ENCODE data around the gene HEY2.

The HEY2 gene

GRCh38 chr6:125745281-125746018, 4.0 kb upstream of the HEY2 start:
- H3K36me3 ChIP-seq (ENCODE audit: control insufficient read depth in 1 of 2, insufficient read depth in 2 of 2, low read length in 2 of 2) = no peaks in the 10 kb centered on the region
- H3K4me3 ChIP-seq (ENCODE audit: low read depth in 1 of 2, low read length in 2 of 2) = no peak overlapping the region
- no peaks in the 10 kb centered on the region for H3K9me3 ChIP-seq (ENCODE audit: control insufficient read depth in 1 of 2, low read length in 2 of 2)
- H3K27ac ChIP-seq (ENCODE audit: low read length) = no peak overlapping the region
- H3K4me1 ChIP-seq (ENCODE audit: control insufficient read depth in 1 of 2, insufficient read depth in 2 of 2, low read length in 2 of 2) = peaks cover 8 to 31% of the 10 kb centered on the region in 2 donors
- peaks cover 37% of the 10 kb centered on the region for H3K27me3 ChIP-seq (ENCODE audit: low read depth, low read length)

- H3K36me3 ChIP-seq (ENCODE audit: control insufficient read depth in 1 of 2, insufficient read depth in 2 of 2, low read length in 2 of 2) = no peaks in the 10 kb centered on the region
- H3K27me3 ChIP-seq (ENCODE audit: low read depth, low read length) = peaks cover 41% of the 10 kb centered on the region
- H3K4me1 ChIP-seq (ENCODE audit: control insufficient read depth in 1 of 2, insufficient read depth in 2 of 2, low read length in 2 of 2) = peaks cover 8 to 36% of the 10 kb centered on the region in 2 donors
- H3K4me3 ChIP-seq (ENCODE audit: low read depth in 1 of 2, low read length in 2 of 2) = peak overlapping the region; percentile 82 to 89
- H3K27ac ChIP-seq (ENCODE audit: low read length) = peak overlapping the region; percentile 19
- H3K9me3 ChIP-seq (ENCODE audit: control insufficient read depth in 1 of 2, low read length in 2 of 2) = no peaks in the 10 kb centered on the region
These were observed 3.4 kb upstream of the HEY2 start for GRCh38 chr6:125746019-125746414.

GRCh38 chr6:125746731-125747588, 2.5 kb upstream of the HEY2 start:
- Histone ChIP-seq H3K27ac (ENCODE audit: low read length) (peak overlapping the region; percentile 19), H3K4me1 (ENCODE audit: control insufficient read depth in 1 of 2, insufficient read depth in 2 of 2, low read length in 2 of 2) (peaks cover 8 to 40% of the 10 kb centered on the region in 2 donors), H3K27me3 (ENCODE audit: low read depth, low read length) (peaks cover 41% of the 10 kb centered on the region), H3K36me3 (ENCODE audit: control insufficient read depth in 1 of 2, insufficient read depth in 2 of 2, low read length in 2 of 2) (no peaks in the 10 kb centered on the region), H3K9me3 (ENCODE audit: control insufficient read depth in 1 of 2, low read length in 2 of 2) (no peaks in the 10 kb centered on the region), H3K4me3 (ENCODE audit: low read depth in 1 of 2, low read length in 2 of 2) (peak overlapping the region; percentile 82 to 89)

GRCh38 chr6:125747589-125748405, 1.6 kb upstream of the HEY2 start:
- no peaks in the 10 kb centered on the region for H3K36me3 ChIP-seq (ENCODE audit: control insufficient read depth in 1 of 2, insufficient read depth in 2 of 2, low read length in 2 of 2)
- H3K4me3 ChIP-seq (ENCODE audit: low read depth in 1 of 2, low read length in 2 of 2) = peak overlapping the region; percentile 82 to 89
- peaks cover 8 to 40% of the 10 kb centered on the region in 2 donors for H3K4me1 ChIP-seq (ENCODE audit: control insufficient read depth in 1 of 2, insufficient read depth in 2 of 2, low read length in 2 of 2)
- H3K27me3 ChIP-seq (ENCODE audit: low read depth, low read length) = peaks cover 41% of the 10 kb centered on the region
- no peaks in the 10 kb centered on the region for H3K9me3 ChIP-seq (ENCODE audit: control insufficient read depth in 1 of 2, low read length in 2 of 2)
- H3K27ac ChIP-seq (ENCODE audit: low read length) = peak overlapping the region; percentile 66

GRCh38 chr6:125748406-125749172, 843 bp upstream of the HEY2 start:
- H3K27me3 ChIP-seq (ENCODE audit: low read depth, low read length) = peaks cover 41% of the 10 kb centered on the region
- H3K27ac ChIP-seq (ENCODE audit: low read length) = peak overlapping the region; percentile 66
- no peaks in the 10 kb centered on the region for H3K36me3 ChIP-seq (ENCODE audit: control insufficient read depth in 1 of 2, insufficient read depth in 2 of 2, low read length in 2 of 2)

GRCh38 chr6:125749865-125750691, 646 bp downstream of the HEY2 start:
- H3K4me1 ChIP-seq (ENCODE audit: control insufficient read depth in 1 of 2, insufficient read depth in 2 of 2, low read length in 2 of 2) = peaks cover 8 to 40% of the 10 kb centered on the region in 2 donors
- no peaks in the 10 kb centered on the region for H3K36me3 ChIP-seq (ENCODE audit: control insufficient read depth in 1 of 2, insufficient read depth in 2 of 2, low read length in 2 of 2)
- no peaks in the 10 kb centered on the region for H3K9me3 ChIP-seq (ENCODE audit: control insufficient read depth in 1 of 2, low read length in 2 of 2)
- peaks cover 41% of the 10 kb centered on the region for H3K27me3 ChIP-seq (ENCODE audit: low read depth, low read length)
- peak overlapping the region; percentile 61 for H3K27ac ChIP-seq (ENCODE audit: low read length)
- peak overlapping the region; percentile 78 to 89 for H3K4me3 ChIP-seq (ENCODE audit: low read depth in 1 of 2, low read length in 2 of 2)

More at GRCh38 chr6:125748406-125749172, 843 bp upstream of the HEY2 start:
- Histone ChIP-seq H3K9me3 (ENCODE audit: control insufficient read depth in 1 of 2, low read length in 2 of 2) (no peaks in the 10 kb centered on the region), H3K4me1 (ENCODE audit: control insufficient read depth in 1 of 2, insufficient read depth in 2 of 2, low read length in 2 of 2) (peaks cover 8 to 40% of the 10 kb centered on the region in 2 donors), H3K4me3 (ENCODE audit: low read depth in 1 of 2, low read length in 2 of 2) (peak overlapping the region; percentile 75 to 89)

GRCh38 chr6:125750692-125751333, 1.4 kb downstream of the HEY2 start:
- H3K4me3 ChIP-seq (ENCODE audit: low read depth in 1 of 2, low read length in 2 of 2) = peak overlapping the region; percentile 78 to 89
- peaks cover 35% of the 10 kb centered on the region for H3K27me3 ChIP-seq (ENCODE audit: low read depth, low read length)
- H3K27ac ChIP-seq (ENCODE audit: low read length) = no peak overlapping the region

GRCh38 chr6:125751334-125751916, 2.0 kb downstream of the HEY2 start:
- no peak overlapping the region for H3K27ac ChIP-seq (ENCODE audit: low read length)

More at GRCh38 chr6:125750692-125751333, 1.4 kb downstream of the HEY2 start:
- Histone ChIP-seq H3K9me3 (ENCODE audit: control insufficient read depth in 1 of 2, low read length in 2 of 2) (no peaks in the 10 kb centered on the region), H3K4me1 (ENCODE audit: control insufficient read depth in 1 of 2, insufficient read depth in 2 of 2, low read length in 2 of 2) (peaks cover 8 to 40% of the 10 kb centered on the region in 2 donors), H3K36me3 (ENCODE audit: control insufficient read depth in 1 of 2, insufficient read depth in 2 of 2, low read length in 2 of 2) (no peaks in the 10 kb centered on the region)

GRCh38 chr6:125752773-125753172, 3.3 kb downstream of the HEY2 start:
- Histone ChIP-seq H3K4me3 (ENCODE audit: low read depth in 1 of 2, low read length in 2 of 2) (no peak overlapping the region), H3K27ac (ENCODE audit: low read length) (no peak overlapping the region), H3K27me3 (ENCODE audit: low read depth, low read length) (peaks cover 22% of the 10 kb centered on the region)

More at GRCh38 chr6:125751334-125751916, 2.0 kb downstream of the HEY2 start:
- Histone ChIP-seq H3K36me3 (ENCODE audit: control insufficient read depth in 1 of 2, insufficient read depth in 2 of 2, low read length in 2 of 2) (no peaks in the 10 kb centered on the region), H3K4me1 (ENCODE audit: control insufficient read depth in 1 of 2, insufficient read depth in 2 of 2, low read length in 2 of 2) (peaks cover 8 to 40% of the 10 kb centered on the region in 2 donors), H3K4me3 (ENCODE audit: low read depth in 1 of 2, low read length in 2 of 2) (peak overlapping the region in 1 of 2 donors; percentile 24), H3K9me3 (ENCODE audit: control insufficient read depth in 1 of 2, low read length in 2 of 2) (no peaks in the 10 kb centered on the region), H3K27me3 (ENCODE audit: low read depth, low read length) (peaks cover 29% of the 10 kb centered on the region)

More at GRCh38 chr6:125752773-125753172, 3.3 kb downstream of the HEY2 start:
- Histone ChIP-seq H3K4me1 (ENCODE audit: control insufficient read depth in 1 of 2, insufficient read depth in 2 of 2, low read length in 2 of 2) (peaks cover 8 to 31% of the 10 kb centered on the region in 2 donors), H3K36me3 (ENCODE audit: control insufficient read depth in 1 of 2, insufficient read depth in 2 of 2, low read length in 2 of 2) (no peaks in the 10 kb centered on the region), H3K9me3 (ENCODE audit: control insufficient read depth in 1 of 2, low read length in 2 of 2) (no peaks in the 10 kb centered on the region)
